Adipocyte (in vitro differentiated cells): Measurements from ENCODE around the gene IBA57.

ENCODE experiments used
- DNase-seq: peaks from one replicate; pipeline ENCODE4 v3.0.0-alpha.2; 2015; ENCODE audit warnings: low read depth
- H3K27me3 ChIP-seq: replicated peaks from 2 replicates; pipeline ENCODE4 v1.7.0; 2013; ENCODE audit warnings: mild to moderate bottlenecking, low read length, moderate library complexity; ENCODE audit not compliant: control insufficient read depth, insufficient read depth
- H3K36me3 ChIP-seq: 2 replicates; pipeline ENCODE4 v1.7.0; 2013; ENCODE audit warnings: low read length, mild to moderate bottlenecking, moderate library complexity; ENCODE audit not compliant: control insufficient read depth, insufficient read depth, severe bottlenecking
- H3K4me1 ChIP-seq: 2 replicates; pipeline ENCODE4 v1.7.0; 2013; ENCODE audit warnings: mild to moderate bottlenecking, low read length, moderate library complexity; ENCODE audit not compliant: control insufficient read depth, insufficient read depth
- H3K4me3 ChIP-seq: 2 replicates; pipeline ENCODE4 v1.7.0; 2013; ENCODE audit warnings: mild to moderate bottlenecking, low read length, moderate library complexity
- H3K9ac ChIP-seq: 2 replicates; pipeline ENCODE4 v1.7.0; 2013; ENCODE audit warnings: mild to moderate bottlenecking, low read length, moderate library complexity
- H3K9me3 ChIP-seq: 2 replicates; pipeline ENCODE4 v1.7.0; 2013; ENCODE audit warnings: mild to moderate bottlenecking, low read length, moderate library complexity; ENCODE audit not compliant: control insufficient read depth

Gene IBA57

GRCh38 chr1:228151180-228151925 lies 14.3 kb upstream of the IBA57 start:
- no peaks in the 10 kb centered on the region for H3K27me3 ChIP-seq
- no peaks in the 10 kb centered on the region for H3K9me3 ChIP-seq
- peaks cover 21% of the 10 kb centered on the region for H3K36me3 ChIP-seq
- H3K4me1 ChIP-seq = peaks cover 31% of the 10 kb centered on the region
- H3K9ac ChIP-seq = peak overlapping the region; percentile 66
- no peak for DNase-seq
- no peak overlapping the region for H3K4me3 ChIP-seq

GRCh38 chr1:228152097-228152917 lies 13.3 kb upstream of the IBA57 start:
- Histone ChIP-seq H3K4me3 (no peak overlapping the region), H3K4me1 (peaks cover 31% of the 10 kb centered on the region), H3K36me3 (peaks cover 16% of the 10 kb centered on the region), H3K9ac (peak overlapping the region; percentile 66), H3K9me3 (no peaks in the 10 kb centered on the region), H3K27me3 (no peaks in the 10 kb centered on the region)
- no peak for DNase-seq

GRCh38 chr1:228152918-228153258 lies 12.7 kb upstream of the IBA57 start:
- Histone ChIP-seq H3K9ac (no peak overlapping the region), H3K27me3 (no peaks in the 10 kb centered on the region), H3K4me1 (peaks cover 31% of the 10 kb centered on the region), H3K9me3 (no peaks in the 10 kb centered on the region), H3K36me3 (peaks cover 10% of the 10 kb centered on the region), H3K4me3 (no peak overlapping the region)
- DNase-seq = no peak

- no peak overlapping the region for H3K4me3 ChIP-seq
- DNase-seq = no peak
- no peaks in the 10 kb centered on the region for H3K9me3 ChIP-seq
- H3K4me1 ChIP-seq = peaks cover 23% of the 10 kb centered on the region
- H3K9ac ChIP-seq = no peak overlapping the region
- no peaks in the 10 kb centered on the region for H3K27me3 ChIP-seq
- H3K36me3 ChIP-seq = no peaks in the 10 kb centered on the region
Measured at GRCh38 chr1:228154021-228154669, 11.5 kb upstream of the IBA57 start.

GRCh38 chr1:228154670-228155571 lies 10.7 kb upstream of the IBA57 start:
- Histone ChIP-seq H3K4me3 (no peak overlapping the region), H3K9me3 (no peaks in the 10 kb centered on the region), H3K4me1 (peaks cover 16% of the 10 kb centered on the region), H3K27me3 (no peaks in the 10 kb centered on the region), H3K36me3 (no peaks in the 10 kb centered on the region), H3K9ac (no peak overlapping the region)
- no peak for DNase-seq

GRCh38 chr1:228155596-228156514 lies 9.7 kb upstream of the IBA57 start:
- Histone ChIP-seq H3K9me3 (no peaks in the 10 kb centered on the region), H3K9ac (no peak overlapping the region), H3K36me3 (no peaks in the 10 kb centered on the region), H3K27me3 (no peaks in the 10 kb centered on the region), H3K4me3 (no peak overlapping the region), H3K4me1 (peaks cover 6% of the 10 kb centered on the region)
- DNase-seq = no peak

- peaks cover under 1% of the 10 kb centered on the region for H3K4me1 ChIP-seq
- no peak overlapping the region for H3K9ac ChIP-seq
- DNase-seq = no peak
- H3K4me3 ChIP-seq = no peak overlapping the region
- H3K9me3 ChIP-seq = no peaks in the 10 kb centered on the region
- no peaks in the 10 kb centered on the region for H3K36me3 ChIP-seq
- no peaks in the 10 kb centered on the region for H3K27me3 ChIP-seq
Measured at GRCh38 chr1:228156515-228156881, 9.1 kb upstream of the IBA57 start.

- no peaks in the 10 kb centered on the region for H3K27me3 ChIP-seq
- H3K36me3 ChIP-seq = no peaks in the 10 kb centered on the region
- H3K9ac ChIP-seq = no peak overlapping the region
- H3K4me1 ChIP-seq = no peaks in the 10 kb centered on the region
- DNase-seq = no peak
- H3K4me3 ChIP-seq = no peak overlapping the region
- no peaks in the 10 kb centered on the region for H3K9me3 ChIP-seq
Measured at GRCh38 chr1:228156941-228157728, 8.5 kb upstream of the IBA57 start.

- Histone ChIP-seq H3K4me3 (no peak overlapping the region), H3K9ac (no peak overlapping the region), H3K4me1 (peaks cover 6% of the 10 kb centered on the region), H3K36me3 (no peaks in the 10 kb centered on the region), H3K27me3 (no peaks in the 10 kb centered on the region), H3K9me3 (no peaks in the 10 kb centered on the region)
- DNase-seq = no peak
Measured at GRCh38 chr1:228157729-228158126, 7.9 kb upstream of the IBA57 start.
